Measurements from ENCODE around the gene KCNQ1.

DNA sequence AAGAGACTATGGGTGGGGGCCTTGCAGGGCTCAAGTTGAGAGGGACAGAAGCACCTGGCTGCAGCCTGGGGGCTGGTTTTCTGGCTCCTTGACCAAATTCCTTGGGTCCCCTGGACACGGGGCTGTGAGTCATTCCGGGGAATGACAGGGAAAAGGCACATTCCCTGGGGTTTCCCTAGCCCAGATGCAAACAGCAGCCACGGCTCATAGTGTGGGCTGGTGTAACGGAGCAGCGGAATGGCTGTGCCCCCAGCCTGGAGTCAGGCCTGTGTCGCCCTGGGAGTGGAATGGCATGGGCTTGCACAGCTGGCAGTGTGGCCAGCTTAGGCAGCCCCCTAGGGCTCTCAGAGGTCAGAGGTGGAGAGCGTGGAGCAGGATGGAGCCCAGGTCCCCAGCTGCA lies 332.6 kb downstream of the KCNQ1 start:
- TF ChIP-seq EP300 (IDR thresholded peaks at IDR 0.05; ENCODE audit: low read depth) (no peak), POLR2AphosphoS5 (IDR thresholded peaks at IDR 0.05) (no peak), POLR2A (IDR thresholded peaks at IDR 0.05) (no peak)
- TF ChIP-seq, protein P1, sequence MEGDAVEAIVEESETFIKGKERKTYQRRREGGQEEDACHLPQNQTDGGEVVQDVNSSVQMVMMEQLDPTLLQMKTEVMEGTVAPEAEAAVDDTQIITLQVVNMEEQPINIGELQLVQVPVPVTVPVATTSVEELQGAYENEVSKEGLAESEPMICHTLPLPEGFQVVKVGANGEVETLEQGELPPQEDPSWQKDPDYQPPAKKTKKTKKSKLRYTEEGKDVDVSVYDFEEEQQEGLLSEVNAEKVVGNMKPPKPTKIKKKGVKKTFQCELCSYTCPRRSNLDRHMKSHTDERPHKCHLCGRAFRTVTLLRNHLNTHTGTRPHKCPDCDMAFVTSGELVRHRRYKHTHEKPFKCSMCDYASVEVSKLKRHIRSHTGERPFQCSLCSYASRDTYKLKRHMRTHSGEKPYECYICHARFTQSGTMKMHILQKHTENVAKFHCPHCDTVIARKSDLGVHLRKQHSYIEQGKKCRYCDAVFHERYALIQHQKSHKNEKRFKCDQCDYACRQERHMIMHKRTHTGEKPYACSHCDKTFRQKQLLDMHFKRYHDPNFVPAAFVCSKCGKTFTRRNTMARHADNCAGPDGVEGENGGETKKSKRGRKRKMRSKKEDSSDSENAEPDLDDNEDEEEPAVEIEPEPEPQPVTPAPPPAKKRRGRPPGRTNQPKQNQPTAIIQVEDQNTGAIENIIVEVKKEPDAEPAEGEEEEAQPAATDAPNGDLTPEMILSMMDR (IDR thresholded peaks at IDR 0.05): no peak
